ENCODE measurements around the gene SMG6. TPM values are rescaled to one million over a fixed set of nuclear protein-coding genes. Genes with fewer than 3 reads are reported as not detected.
A peak's percentile ranks its signal among the peaks of the same experiment; 100 is the strongest.
"Not testable (repeated sequence)": the region's sequence is repeated elsewhere in the genome, so short reads cannot be mapped to it uniquely, and the experiment has no call there.

Gene SMG6
- total RNA-seq, 1 donor from 2014 or later: 47.7 TPM

- peak overlapping the region; percentile 63 for H3K27ac Mint-ChIP-seq
- DNase-seq (ENCODE audit: low spot score, unreplicated experiment): no peak
- TF ChIP-seq CTCF (IDR thresholded peaks at IDR 0.05; ENCODE audit: unreplicated experiment): peak; percentile 13
- no peaks in the 10 kb centered on the region for H3K9me3 Mint-ChIP-seq (ENCODE audit: low read depth)
- peaks cover 7% of the 10 kb centered on the region for H3K36me3 Mint-ChIP-seq (ENCODE audit: insufficient read depth)
- no peak overlapping the region for H3K4me3 Mint-ChIP-seq (ENCODE audit: low read depth)
- no peaks in the 10 kb centered on the region for H3K27me3 Mint-ChIP-seq
- peaks cover 37% of the 10 kb centered on the region for H3K4me1 Mint-ChIP-seq (ENCODE audit: low read depth)
Observed at GRCh38 chr17:2170023-2170422, 133.6 kb downstream of the SMG6 start.

GRCh38 chr17:2165723-2166122 lies 137.9 kb downstream of the SMG6 start:
- not testable (repeated sequence) for H3K27me3 Mint-ChIP-seq; H3K4me1 Mint-ChIP-seq (ENCODE audit: low read depth)
- peaks cover 16% of the 10 kb centered on the region for H3K36me3 Mint-ChIP-seq (ENCODE audit: insufficient read depth)

GRCh38 chr17:2158396-2158780 lies 145.2 kb downstream of the SMG6 start:
- Mint-ChIP-seq H3K4me1 (ENCODE audit: low read depth) (no peaks in the 10 kb centered on the region), H3K27me3 (no peaks in the 10 kb centered on the region), H3K4me3 (ENCODE audit: low read depth) (no peak overlapping the region), H3K9me3 (ENCODE audit: low read depth) (no peaks in the 10 kb centered on the region), H3K36me3 (ENCODE audit: insufficient read depth) (peaks cover 6% of the 10 kb centered on the region), H3K27ac (no peak overlapping the region)
- no peak for DNase-seq (ENCODE audit: low spot score, unreplicated experiment)
- TF ChIP-seq CTCF (IDR thresholded peaks at IDR 0.05; ENCODE audit: unreplicated experiment): no peak

More at GRCh38 chr17:2165723-2166122, 137.9 kb downstream of the SMG6 start:
- H3K9me3 Mint-ChIP-seq (ENCODE audit: low read depth); H3K4me3 Mint-ChIP-seq (ENCODE audit: low read depth); DNase-seq (ENCODE audit: low spot score, unreplicated experiment): not testable (repeated sequence)
- H3K27ac Mint-ChIP-seq: peak overlapping the region; percentile 41

GRCh38 chr17:2157675-2158395 lies 145.8 kb downstream of the SMG6 start:
- Mint-ChIP-seq H3K4me1 (ENCODE audit: low read depth) (no peaks in the 10 kb centered on the region), H3K36me3 (ENCODE audit: insufficient read depth) (peaks cover 10% of the 10 kb centered on the region), H3K9me3 (ENCODE audit: low read depth) (no peaks in the 10 kb centered on the region), H3K4me3 (ENCODE audit: low read depth) (no peak overlapping the region), H3K27ac (no peak overlapping the region), H3K27me3 (no peaks in the 10 kb centered on the region)
- TF ChIP-seq CTCF (IDR thresholded peaks at IDR 0.05; ENCODE audit: unreplicated experiment): no peak
- no peak for DNase-seq (ENCODE audit: low spot score, unreplicated experiment)

- H3K27ac Mint-ChIP-seq: peak overlapping the region; percentile 9
Observed at GRCh38 chr17:2157081-2157480, 146.5 kb downstream of the SMG6 start.

More at GRCh38 chr17:2157081-2157480, 146.5 kb downstream of the SMG6 start:
- no peak overlapping the region for H3K4me3 Mint-ChIP-seq (ENCODE audit: low read depth)
- no peak for TF ChIP-seq CTCF (IDR thresholded peaks at IDR 0.05; ENCODE audit: unreplicated experiment)
- peaks cover 10% of the 10 kb centered on the region for H3K36me3 Mint-ChIP-seq (ENCODE audit: insufficient read depth)
- H3K4me1 Mint-ChIP-seq (ENCODE audit: low read depth): no peaks in the 10 kb centered on the region
- H3K9me3 Mint-ChIP-seq (ENCODE audit: low read depth): no peaks in the 10 kb centered on the region
- H3K27me3 Mint-ChIP-seq: no peaks in the 10 kb centered on the region
- no peak for DNase-seq (ENCODE audit: low spot score, unreplicated experiment)
